Mucosa of gallbladder (tissue), 1 donor: ENCODE measurements around the gene PSORS1C1. TPM values are rescaled to one million over a fixed set of nuclear protein-coding genes. Genes with fewer than 3 reads are reported as not detected.
A peak's percentile ranks its signal among the peaks of the same experiment; 100 is the strongest.
"Not testable (repeated sequence)": the region's sequence is repeated elsewhere in the genome, so short reads cannot be mapped to it uniquely, and the experiment has no call there.

ENCODE experiments used
- DNase-seq: peaks from one replicate; pipeline ENCODE4 v3.0.0-alpha.2; 2020; ENCODE audit warnings: low spot score
- total RNA-seq: library from RNA; stranded (reverse); gene quantifications from one replicate; pipeline ENCODE4 v1.2.1, GENCODE V29; 2021
- donor health status: DM: no; HTN: no; CAD: no.

PSORS1C1 gene, protein sequence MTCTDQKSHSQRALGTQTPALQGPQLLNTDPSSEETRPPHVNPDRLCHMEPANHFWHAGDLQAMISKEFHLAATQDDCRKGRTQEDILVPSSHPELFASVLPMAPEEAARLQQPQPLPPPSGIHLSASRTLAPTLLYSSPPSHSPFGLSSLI
- 11.0 TPM for total RNA-seq

DNA sequence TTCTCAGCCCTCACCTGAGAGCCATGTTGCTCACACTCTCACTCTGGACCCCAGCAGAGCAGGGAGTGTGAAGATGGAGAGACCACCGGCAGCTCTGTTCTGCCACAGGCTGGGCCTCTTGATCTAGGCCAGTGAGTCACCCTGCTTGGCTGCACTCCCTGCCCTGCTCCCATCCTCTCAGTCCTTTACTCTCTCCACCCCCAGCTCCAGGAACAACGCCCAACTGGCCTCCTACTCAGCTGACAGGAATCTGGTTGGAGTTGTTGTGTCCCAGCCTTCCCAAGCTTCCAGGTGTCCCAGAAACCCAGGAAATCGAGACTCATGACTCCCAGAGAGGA, at the start of gene PSORS1C1:
PSORS1C1 (plus strand) TSS at position 260 of the 338 bp plus-strand sequence. CDS start 14,833 bp downstream, outside the sequence.
- DNase-seq: peak; percentile 85

DNA sequence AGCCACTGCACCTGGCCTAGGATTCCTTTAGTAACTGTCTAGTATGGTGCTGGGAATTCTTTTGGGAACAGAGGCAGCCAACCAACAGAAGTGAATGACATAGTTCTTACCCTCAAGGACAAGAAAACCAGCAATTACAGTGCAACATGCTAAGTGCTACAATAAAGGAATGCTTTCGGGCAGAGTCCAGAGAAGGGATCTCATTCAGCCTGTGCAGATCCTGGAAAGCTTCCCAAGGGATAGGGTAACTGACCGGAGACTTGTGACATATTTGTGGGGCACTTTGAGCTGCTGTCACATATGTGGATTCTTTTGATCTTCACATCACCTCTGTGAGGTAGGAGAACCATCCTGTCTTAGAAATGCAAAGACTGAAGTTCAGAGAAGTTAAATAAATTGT, 49.0 kb upstream of the PSORS1C1 start:
- no peak for DNase-seq

DNA sequence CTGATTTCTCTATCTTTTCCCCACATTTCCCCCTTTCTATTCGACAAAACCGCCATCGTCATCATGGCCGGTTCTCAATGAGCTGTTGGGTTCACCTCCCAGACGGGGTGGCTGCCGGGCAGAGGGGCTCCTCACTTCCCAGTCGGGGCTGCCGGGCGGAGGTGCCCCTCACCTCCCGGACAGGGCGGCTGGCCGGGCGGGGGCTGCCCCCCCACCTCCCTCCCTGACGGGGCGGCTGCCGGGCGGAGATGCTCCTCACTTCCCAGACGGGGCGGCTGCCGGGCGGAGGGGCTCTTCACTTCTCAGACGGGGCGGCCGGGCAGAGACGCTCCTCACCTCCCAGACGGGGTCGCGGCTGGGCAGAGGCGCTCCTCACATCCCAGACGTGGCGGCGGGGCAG, 47.6 kb upstream of the PSORS1C1 start:
- DNase-seq: not testable (repeated sequence)

DNA sequence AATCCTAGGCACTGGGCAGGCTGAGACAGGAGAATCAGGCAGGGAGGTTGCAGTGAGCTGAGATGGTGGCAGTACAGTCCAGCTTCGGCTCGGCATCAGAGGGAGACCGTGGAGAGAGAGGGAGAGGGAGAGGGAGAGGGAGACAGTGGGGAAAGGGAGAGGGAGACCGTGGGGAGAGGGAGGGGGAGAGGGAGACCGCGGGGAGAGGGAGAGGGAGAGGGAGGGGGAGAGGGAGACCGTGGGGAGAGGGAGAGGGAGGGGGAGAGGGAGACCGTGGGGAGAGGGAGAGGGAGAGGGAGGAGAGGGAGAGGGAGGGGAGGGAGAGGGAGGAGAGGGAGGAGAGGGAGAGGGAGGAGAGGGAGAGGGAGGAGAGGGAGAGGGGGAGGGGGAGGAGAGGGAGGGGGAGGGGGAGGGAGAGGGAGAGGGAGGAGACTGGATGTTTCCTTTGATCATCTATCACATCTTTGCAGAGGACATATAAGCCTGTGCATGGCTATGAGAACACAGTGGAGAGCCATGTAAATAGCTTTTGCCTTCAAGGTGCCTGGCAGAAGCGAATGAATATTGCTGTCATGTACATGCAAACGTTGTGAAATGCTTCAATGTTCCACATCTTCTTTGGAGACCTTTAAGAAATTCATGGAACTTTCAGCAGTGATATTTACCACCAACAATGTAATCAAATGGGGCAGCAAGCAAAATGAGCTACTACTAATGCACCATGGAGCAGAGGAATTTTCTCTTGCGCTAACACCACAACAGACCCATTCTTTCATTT, 46.5 kb upstream of the PSORS1C1 start:
- DNase-seq: not testable (repeated sequence)

DNA sequence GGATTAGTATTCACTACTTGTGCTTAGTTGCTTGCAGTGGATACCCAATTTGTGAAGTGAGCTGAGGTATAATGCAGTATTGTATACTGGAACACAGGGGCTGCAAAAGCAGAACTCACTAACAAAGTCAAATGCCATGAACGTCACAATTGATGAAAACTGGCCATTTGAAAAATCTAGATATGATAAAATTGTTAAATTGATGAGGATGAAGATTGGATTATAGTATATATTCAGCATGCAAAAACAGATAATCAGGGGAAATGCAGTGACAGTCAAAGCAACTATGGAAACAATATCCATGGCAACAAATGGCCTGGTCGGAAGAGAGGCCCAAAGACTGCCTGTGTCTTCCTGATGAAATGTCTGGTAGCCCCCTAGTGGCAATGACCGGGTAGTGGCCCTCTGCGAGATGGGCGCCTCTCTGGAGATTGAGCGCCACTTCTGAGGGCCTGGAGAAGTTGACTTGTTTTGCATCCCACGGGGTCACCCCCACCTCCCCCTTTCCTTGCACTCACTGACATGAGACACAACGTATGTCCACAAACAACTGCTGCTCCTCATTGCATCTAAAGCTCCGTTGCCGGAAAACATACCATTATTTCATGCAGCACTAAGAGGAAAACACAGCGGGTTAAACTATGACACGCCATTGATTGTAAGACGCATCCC, 45.8 kb upstream of the PSORS1C1 start:
- DNase-seq: peak; percentile 82

DNA sequence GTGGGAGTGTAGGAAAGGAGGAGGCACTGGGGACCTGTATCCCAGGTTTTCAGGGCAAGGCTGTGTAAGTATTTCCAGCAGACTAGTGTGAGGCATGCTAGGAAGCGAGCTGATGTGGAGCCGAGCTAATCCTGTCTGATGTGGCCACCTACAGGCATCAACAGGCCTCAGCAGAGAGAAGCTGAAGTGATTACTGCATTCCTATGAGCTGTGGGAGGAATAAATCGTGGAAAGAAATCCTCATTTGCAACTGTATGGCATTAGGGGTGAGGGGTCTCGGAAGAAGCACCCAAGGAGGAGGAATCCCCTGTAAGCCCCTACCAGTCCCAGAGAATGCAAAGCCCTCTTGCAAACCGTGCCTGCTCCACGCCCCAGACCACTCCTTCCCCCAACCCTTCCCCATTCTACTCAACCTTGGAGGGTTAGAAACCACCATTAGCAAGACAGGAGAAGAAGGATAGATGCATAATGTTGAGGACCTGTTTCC, 43.8 kb upstream of the PSORS1C1 start:
- peak; percentile 55 for DNase-seq

DNA sequence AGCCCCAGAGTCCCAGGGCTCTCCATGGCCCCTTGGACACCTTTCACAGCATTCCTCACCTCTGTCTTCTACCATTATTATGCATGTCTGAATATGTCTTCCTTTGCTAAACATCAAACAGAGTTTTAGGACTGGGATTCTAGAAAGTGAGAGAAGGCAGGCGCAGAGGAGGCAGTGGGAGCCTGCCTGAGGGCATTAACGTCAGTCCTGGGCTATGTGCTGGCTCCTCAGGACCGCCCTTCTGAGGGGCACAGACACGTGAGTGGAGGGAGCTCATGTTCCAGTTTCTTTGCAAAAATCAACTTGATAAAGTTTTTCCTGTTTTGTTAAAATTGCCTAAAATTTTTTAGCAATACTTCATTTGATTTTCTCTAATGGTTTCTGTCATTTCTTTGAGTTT, 40.2 kb upstream of the PSORS1C1 start:
- DNase-seq: no peak

DNA sequence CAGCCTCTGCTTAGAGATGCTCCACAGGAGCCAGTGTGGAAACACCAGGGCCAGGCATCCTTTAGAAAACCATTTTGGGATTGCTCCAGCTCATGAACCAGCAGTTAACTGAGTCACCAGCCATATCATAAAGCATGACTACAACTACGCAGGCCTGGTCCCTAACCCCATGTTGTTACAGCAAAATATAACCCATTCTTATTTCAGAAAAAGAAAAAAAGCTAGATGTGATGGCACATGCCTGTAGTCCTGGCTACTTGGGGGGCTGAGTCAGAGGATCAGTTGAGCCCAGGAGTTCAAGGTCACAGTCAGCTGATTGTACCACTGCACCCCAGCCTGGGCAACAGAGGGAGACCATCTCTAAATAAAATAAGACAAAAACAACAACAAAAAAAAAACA, 39.1 kb upstream of the PSORS1C1 start:
- DNase-seq: no peak

DNA sequence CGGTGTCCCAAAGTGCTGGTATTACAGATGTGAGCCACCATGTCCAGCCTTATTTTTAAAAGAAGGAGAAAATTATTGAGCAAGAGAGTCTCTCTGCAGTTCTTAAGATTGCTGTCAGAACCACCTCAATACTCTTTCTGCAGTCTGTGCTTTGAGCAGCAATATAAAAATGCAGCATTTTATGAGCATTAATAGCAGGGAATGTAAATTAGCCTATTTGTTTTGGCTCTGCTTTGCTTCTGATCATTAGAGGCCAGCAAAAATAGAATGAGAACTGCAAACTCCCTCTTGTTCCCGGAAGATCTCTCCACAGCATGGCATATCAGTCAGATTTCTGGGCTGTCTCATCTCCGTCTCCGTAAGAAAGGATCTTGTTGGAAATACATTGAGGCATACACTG, 38.0 kb upstream of the PSORS1C1 start:
- no peak for DNase-seq

DNA sequence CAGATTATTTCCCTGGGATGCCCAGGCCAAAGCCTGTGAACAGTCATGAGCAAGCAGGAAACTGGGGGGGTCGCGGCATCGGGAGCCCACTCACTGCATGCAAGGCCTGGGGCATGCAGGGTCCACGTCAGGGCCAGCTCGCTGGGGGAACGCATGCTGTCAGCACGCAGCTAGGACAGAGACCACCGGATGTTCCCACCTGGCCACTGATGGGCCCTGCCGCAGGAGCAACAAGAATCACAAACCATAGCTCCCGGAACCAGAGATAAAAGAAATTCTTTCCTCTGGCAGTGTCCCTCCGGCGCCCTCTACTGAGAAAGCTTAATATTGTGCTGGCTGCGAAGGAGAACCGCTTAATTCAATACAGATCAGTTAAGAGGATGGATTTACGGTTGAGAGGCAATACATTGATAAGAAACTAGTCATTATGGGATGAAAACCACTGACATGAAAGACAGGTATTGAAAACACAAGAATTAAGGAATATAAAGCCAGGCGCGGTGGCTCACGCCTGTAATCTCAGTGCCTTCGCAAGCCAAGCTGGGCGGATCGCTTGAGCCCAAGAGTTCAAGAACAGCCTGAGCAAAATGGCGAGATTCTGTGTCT, 34.8 kb upstream of the PSORS1C1 start:
- DNase-seq: peak; percentile 77

DNA sequence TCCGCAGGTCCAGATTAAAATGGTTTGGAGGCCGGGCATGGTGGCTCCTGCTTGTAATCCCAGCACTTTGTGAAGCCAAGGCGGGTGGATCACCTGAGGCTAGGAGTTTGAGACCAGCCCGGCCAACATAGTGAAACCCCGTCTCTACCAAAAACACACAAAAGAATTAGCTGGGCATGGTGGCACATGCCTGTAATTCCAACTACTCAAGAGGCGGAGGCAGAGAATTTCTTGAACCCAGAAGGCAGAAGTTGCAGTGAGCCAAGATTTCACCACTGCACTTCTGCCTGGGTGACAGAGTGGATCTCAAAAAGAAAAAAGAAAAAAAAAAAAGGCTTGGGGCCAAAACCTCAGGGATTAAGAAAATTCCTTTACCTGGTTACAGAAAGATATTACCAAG, 32.7 kb upstream of the PSORS1C1 start:
- no peak for DNase-seq

DNA sequence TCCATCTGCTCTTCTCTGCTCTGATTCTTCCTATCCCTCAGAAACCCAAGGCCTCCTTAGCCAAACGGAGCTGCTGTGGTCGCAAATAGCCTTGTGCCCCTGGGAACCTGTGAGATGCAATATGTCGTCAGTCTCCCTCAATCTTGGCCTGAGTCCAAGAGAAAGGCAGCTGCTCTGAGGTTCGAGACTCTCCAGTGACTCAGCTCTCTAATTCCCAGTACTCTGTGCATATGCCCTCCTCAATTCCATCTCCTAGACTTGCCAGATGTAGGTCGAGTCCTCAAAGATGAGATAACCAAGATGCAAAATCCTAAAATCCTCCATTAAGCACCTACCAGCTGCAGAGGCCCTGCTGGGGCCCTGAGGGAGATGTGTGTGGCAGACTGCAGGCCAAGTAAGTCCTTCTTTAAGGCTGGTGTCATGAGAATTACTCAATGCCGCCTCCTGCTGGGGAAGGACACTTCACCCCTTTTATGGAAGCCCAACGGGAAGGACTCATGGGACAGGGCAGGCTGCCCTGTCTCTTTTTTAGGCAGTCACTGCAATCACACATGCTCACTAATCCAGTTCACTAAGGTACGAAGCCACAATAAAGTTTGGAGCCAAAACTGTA, 30.8 kb upstream of the PSORS1C1 start:
- peak; percentile 25 for DNase-seq

DNA sequence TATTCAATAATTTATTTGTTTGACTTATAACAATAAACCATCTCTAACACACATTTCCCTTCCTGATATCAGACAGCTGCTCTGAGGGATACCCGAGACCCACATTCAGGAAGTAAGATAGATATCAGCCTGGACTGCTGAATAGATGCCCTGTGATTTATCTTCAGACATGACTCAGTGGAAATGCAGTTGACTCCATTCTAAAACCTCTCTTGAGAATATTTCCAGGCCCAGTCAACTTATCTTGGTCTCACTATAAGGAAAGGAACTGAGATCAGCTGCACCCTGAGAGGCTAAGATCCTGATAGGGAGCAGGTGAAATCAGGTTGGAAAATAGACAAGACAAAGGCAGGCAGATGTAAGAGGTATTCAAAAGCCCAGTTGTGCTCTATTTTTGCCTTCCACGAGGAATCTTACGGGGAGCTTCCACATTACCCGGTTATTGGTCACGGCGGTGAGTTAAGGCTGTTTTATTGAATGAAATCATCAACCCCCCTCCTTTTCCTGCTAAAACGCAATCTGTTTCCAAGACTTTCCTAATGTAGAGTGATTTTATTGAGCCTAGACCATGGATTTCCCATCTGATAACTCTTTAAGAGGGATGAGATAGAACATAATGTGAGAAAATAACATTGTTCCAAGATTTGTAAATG, 27.7 kb upstream of the PSORS1C1 start:
- DNase-seq: no peak

DNA sequence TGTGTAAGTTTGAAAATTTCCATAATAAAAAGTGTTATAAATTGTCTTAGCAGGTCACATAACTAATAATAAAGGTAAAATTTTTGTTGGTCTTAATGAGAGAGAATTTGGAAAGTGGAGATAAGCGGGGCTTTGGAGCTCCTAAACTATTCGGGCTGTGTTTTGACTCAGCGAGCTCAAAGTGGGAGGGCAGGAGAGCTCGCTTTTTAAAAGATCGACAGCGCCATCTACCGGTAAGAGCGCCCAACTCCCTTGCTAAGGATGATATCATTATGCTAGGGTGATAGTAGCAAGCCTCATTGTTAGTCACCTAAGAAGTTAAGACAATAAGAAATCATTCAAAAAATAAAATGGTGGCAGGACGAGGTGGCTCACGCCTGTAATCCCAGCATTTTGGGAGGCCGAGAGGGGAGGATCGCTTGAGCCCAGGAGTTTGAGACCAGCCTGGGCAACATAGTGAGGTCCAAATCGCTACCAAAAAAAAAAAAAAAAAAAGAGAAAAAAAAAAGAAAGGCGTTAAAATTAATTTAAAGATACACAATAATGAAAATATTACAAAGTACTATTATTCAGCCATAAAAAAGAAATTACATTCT, 27.0 kb upstream of the PSORS1C1 start:
- peak; percentile 91 for DNase-seq

DNA sequence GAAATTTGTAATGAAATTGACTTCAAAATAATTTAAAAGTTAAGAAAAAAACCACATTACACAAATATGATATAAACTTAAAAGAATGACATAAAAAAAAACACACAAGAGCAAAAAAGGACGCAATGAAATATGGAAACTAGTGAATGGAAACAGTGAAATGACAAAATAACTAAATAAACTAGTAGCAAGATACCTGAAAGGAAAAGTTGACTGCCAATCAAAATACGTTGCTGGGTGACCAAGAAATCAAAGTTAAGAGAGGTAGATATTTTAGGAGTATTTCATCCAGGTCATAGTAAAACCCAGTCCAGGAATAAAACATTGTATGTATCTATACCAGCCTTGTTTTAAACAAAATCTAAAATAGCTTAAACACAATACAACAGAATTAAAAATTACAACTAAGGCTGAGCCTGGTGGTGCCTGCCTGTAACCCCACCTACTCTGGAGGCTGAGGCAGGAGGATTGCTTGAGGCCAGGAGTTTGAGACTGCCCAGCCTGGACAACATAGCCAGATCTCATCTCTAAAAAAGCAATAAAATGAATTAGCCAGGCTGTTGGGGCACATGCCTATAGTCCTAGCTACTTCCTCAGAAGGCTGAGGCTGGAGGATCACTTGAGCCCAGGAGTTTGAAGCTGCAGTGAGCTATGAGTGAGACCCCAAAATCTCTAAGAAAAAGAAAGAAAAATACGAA, 24.2 kb upstream of the PSORS1C1 start:
- DNase-seq: no peak

DNA sequence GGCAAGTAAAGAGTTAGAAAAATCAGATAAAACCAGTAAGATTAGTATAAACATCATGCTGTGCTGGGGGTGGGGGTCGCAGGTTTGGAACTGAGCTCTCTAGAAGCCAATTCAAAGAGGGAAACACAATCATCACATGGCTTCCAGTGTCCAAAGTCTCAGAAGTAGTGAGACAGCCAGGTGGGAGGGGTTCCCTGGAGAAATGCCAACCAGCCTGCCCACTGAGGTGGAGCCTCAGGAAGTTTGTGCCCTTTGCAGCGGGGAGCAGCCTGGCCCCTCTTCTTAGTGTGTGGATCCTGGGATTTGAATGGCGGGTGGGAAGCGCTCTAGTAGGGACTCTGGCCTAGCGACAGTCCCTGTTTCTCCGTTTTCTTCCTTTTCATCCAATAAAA, 23.6 kb upstream of the PSORS1C1 start:
- no peak for DNase-seq

DNA sequence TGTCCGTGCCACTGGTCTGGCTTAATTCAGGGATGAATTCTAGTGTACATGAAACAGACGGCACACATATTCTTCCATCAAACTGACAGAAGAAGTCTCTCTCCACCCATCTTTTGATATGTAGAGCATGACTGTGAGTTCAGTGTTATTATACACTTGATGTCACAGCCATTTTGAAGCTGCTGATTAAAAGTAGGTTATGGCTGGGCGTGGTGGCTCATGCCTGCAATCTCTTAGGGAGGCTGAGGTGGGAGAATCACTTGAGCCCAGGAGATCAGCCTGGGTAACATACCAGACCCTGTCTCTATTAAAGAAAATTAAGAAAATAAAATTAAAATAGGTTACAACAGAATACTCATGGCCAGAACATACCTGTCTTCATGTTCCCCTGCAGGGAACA, 22.9 kb upstream of the PSORS1C1 start:
- no peak for DNase-seq

DNA sequence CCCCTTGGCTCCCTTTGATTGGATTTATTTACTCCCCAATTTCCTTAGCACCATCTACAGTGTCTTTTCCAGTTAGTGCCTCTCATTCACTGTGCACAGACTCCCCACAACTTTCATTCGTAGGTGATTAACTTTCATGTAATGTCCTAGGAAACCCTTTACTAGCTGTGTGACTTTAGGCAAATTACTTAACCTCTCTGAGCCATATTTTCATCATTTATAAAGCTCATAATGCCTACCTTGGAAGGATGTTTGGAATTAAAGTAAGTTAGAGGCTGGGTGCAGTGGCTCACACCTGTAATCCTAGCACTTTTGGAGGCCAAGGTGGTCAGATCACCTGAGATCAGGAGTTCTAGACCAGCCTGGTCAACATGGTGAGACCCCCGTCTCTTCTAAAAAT, 22.4 kb upstream of the PSORS1C1 start:
- no peak for DNase-seq

DNA sequence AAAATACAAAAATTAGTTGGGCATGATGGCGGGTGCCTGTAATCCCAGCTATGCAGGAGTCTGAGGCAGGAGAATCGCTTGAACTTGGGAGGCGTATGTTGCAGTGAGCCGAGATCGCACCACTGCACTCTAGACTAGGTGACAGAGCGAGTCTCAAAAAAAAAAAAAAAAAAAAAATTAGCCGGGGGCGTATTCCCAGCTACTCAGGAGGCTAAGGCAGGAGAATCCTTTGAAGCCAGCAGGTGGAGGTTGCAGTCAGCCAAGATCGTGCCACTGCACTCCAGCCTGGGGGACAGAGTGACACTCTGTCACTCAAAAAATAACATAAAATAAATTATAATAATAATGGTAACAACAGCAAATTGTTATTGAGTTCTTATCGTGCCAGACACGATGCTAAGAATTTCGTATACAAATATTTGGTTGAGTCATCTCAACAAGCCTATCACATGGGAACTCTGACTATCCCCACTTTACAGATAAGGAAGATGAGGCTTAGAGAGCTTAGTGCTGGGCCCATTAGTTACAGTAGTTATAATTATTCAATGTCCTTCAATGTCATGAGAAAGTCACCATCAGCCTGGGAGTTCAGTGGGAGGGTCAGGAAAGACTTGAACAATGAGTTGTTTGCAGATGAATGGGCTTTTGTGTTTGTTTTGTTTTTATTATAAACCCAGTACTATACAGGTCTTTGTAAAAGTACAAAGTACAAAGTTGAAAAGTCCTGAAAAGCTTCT, 21.7 kb upstream of the PSORS1C1 start:
- DNase-seq: no peak

DNA sequence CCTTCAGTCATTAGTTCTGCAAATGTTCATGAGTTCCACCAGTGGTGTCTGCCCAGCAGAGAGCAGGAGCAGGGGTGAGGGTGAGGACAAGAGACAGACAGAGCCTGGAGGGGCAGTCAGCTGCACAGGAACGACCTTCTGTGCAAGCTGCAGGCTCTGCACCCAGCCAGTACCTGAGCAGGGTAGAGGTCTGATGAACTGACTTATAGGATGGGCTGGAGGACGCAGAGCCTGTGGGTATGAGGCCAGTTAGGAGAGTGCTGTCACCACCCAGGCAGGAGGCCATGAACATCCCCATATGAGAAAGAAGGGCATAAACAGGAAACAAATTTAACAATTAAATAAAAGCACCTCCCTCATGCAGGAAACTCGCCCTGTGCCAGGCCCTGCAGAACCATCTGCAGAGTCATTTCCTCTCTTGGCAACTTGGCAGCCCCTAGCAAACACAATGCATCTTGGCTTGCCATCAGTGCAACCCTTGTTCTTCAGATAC, 20.2 kb upstream of the PSORS1C1 start:
- peak; percentile 43 for DNase-seq
